ENCODE data around the gene CDC7. TPM values are rescaled to one million over a fixed set of nuclear protein-coding genes. Genes with fewer than 3 reads are reported as not detected.
"Not testable (repeated sequence)": the region's sequence is repeated elsewhere in the genome, so short reads cannot be mapped to it uniquely, and the experiment has no call there.

The CDC7 gene
- total RNA-seq, result 1 to 10 TPM; 9.1 to 9.5 TPM
- polyA plus RNA-seq, result 1 to 10 TPM; 2.9 to 3.5 (median 3.3) TPM
- 5.8 to 20.8 (median 14.7) reads per million in 6 experiments for total RNA-seq

DNA sequence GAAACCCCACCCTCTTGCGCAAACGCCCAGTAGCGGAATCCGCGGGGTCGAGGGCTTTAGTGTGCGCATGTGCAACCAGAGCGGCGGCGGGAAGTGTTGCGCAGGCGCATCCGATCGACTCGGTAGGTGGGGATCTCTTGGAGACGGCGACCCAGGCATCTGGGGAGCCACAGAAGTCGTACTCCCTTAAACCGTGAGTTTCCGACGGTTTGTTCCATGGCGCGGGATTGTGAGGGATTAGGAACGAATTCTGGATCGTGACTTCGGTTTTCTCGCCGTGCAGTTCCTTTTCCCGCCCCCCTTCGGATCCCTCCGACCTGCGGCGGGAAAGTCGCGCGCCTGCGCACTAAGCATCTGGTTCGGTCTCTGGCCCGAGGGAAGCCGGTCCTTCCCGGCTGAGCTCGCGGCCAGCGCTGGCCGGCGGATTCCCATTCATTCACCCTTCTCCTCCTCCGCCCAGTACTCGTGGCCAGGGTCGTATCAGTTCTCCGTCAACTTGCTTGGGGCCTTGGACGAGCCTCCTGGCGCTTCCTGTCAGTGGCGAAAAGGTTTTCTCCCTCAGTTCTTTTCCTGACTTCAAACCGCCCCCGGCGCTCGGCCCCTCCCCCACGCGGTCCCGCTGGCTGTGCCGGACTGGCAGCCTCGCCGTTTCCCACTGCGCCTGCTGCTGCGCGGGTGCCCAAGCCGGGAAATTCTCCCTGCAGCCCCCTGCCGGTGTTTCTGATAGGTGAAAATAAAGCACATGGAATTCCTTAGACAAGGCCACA lies at the start of gene CDC7:
Gene CDC7 (plus strand): TSS at position 96 of the 767 bp plus-strand sequence. CDS start 866 bp downstream, outside the sequence.
- Mint-ChIP-seq H3K9me3 (no peaks in the 10 kb centered on the region), H3K36me3 (no peaks in the 10 kb centered on the region), H3K4me3 (no peak within 1 kb of the TSS), H3K27ac (no peak within 1 kb of the TSS), H3K27me3 (no peaks in the 10 kb centered on the region), H3K4me1 (peaks cover 2 to 22% (median 16%) of the 10 kb centered on the region in 4 donors)
- DNase-seq (peak; percentile 67 to 91 (median 77)), ATAC-seq (peak; percentile 83 to 90)
- POLR2A ChIA-PET, result interaction anchor here (0.6 kb wide), 1 partner anchor 198 kb away, joined by 3 read pairs; no protein-coding TSS in a partner anchor

DNA sequence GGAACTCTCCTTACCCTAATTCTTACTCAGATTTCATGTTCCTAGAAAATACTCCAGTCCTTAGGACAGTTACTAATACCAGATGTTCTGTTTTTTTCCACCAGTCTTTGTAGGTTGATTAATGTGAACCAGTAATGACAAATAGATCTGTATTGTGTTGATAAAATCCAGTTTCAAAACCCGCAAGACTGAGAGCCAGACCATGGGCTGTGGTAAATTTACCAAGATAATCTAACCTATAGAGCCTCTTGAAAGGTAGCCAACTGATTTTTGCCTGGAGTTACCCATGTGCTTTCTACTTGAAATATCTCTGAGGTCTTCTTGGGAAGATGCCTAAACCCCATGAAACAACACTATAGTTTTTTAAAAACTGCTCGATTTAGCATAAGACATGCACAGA lies 46.5 kb upstream of the CDC7 start:
- H3K27me3 Mint-ChIP-seq, result peaks cover 0 to 5% (median 4%) of the 10 kb centered on the region in 5 donors
- H3K27ac Mint-ChIP-seq, result no peak overlapping the region
- no peak for ATAC-seq
- H3K9me3 Mint-ChIP-seq, result no peaks in the 10 kb centered on the region
- no peaks in the 10 kb centered on the region for H3K36me3 Mint-ChIP-seq
- POLR2A ChIA-PET, result no interaction called here
- no peak for DNase-seq
- H3K4me3 Mint-ChIP-seq, result no peak overlapping the region
- no peaks in the 10 kb centered on the region for H3K4me1 Mint-ChIP-seq

GRCh38 chr1:91455334-91455733 lies 45.3 kb upstream of the CDC7 start:
- Mint-ChIP-seq H3K9me3 (no peaks in the 10 kb centered on the region), H3K36me3 (no peaks in the 10 kb centered on the region), H3K4me1 (no peaks in the 10 kb centered on the region), H3K27me3 (peaks cover 0 to 5% (median 4%) of the 10 kb centered on the region in 5 donors), H3K4me3 (no peak overlapping the region), H3K27ac (no peak overlapping the region)
- DNase-seq (no peak), ATAC-seq (no peak)
- POLR2A ChIA-PET, result no interaction called here

DNA sequence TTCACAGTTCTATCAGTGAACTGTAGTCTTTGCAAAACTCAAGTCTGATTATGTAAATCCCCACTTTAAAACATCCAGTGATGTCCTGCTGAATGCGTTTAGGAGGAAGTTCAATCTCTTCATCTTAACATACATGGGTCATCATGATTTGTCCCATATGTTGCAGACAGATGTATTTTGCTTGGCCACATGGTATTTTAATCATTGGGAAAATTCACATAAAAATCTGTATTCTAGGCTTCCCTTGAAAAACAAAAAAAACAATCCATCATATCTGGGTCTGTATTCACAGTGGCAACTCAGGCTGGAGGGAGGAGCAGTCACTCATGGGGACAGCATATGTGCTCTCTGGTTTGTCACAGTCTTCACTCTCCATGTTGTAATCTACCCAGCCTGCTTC lies 44.8 kb upstream of the CDC7 start:
- no peak for ATAC-seq
- H3K4me3 Mint-ChIP-seq, result no peak overlapping the region
- no peak for DNase-seq
- no peaks in the 10 kb centered on the region for H3K36me3 Mint-ChIP-seq
- POLR2A ChIA-PET, result no interaction called here
- H3K9me3 Mint-ChIP-seq, result no peaks in the 10 kb centered on the region
- H3K27me3 Mint-ChIP-seq, result peaks cover 0 to 5% (median 4%) of the 10 kb centered on the region in 5 donors
- no peak overlapping the region for H3K27ac Mint-ChIP-seq
- H3K4me1 Mint-ChIP-seq, result no peaks in the 10 kb centered on the region

GRCh38 chr1:91465350-91465749 lies 35.3 kb upstream of the CDC7 start:
- POLR2A ChIA-PET, DNase-seq, H3K4me1 Mint-ChIP-seq, ATAC-seq, H3K27ac Mint-ChIP-seq, H3K27me3 Mint-ChIP-seq: not testable (repeated sequence)
- H3K36me3 Mint-ChIP-seq, result peaks cover 0 to 26% (median 17%) of the 10 kb centered on the region in 3 donors
- peak overlapping the region in 1 of 10 donors; percentile 24 for H3K4me3 Mint-ChIP-seq
- peaks cover 8 to 38% (median 28%) of the 10 kb centered on the region in 9 donors for H3K9me3 Mint-ChIP-seq

- POLR2A ChIA-PET, result no interaction called here
- no peak overlapping the region for H3K27ac Mint-ChIP-seq
- no peaks in the 10 kb centered on the region for H3K4me1 Mint-ChIP-seq
- no peak overlapping the region for H3K4me3 Mint-ChIP-seq
- H3K36me3 Mint-ChIP-seq, result no peaks in the 10 kb centered on the region
- ATAC-seq, result no peak
- H3K9me3 Mint-ChIP-seq, result no peaks in the 10 kb centered on the region
- no peak for DNase-seq
- no peaks in the 10 kb centered on the region for H3K27me3 Mint-ChIP-seq
These were observed 24.0 kb upstream of the CDC7 start for GRCh38 chr1:91476533-91477217.

DNA sequence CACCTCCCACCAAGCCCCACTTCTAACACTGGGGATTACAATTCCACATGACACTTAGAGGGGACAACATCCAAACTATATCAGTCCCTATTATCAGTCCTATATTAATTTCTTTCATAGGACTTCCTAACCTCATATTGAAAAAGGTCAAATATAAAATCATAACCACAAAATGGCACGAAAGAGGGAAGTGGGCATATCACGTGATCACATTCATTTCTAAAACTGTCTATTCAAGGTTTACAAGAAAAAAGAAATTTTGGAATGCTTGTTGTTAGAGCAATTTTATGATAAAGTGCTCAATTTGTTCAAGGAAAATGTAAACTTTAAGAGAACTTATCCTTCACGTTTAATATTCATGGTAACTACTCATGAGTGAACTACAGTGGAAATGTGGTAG lies 13.2 kb upstream of the CDC7 start:
- Mint-ChIP-seq H3K4me3 (no peak overlapping the region), H3K27me3 (peaks cover 0 to 10% (median 2%) of the 10 kb centered on the region in 5 donors), H3K9me3 (peaks cover 3 to 21% (median 11%) of the 10 kb centered on the region in 9 donors), H3K4me1 (peaks cover 4 to 9% (median 7%) of the 10 kb centered on the region in 4 donors), H3K36me3 (peaks cover 0 to 19% (median 8%) of the 10 kb centered on the region in 3 donors), H3K27ac (no peak overlapping the region)
- ATAC-seq (no peak), DNase-seq (no peak)
- POLR2A ChIA-PET, result no interaction called here

- POLR2A ChIA-PET, result no interaction called here
- peaks cover 6 to 9% (median 7%) of the 10 kb centered on the region in 4 donors for H3K4me1 Mint-ChIP-seq
- peaks cover 0 to 1% (median 0%) of the 10 kb centered on the region in 9 donors for H3K9me3 Mint-ChIP-seq
- no peak overlapping the region for H3K4me3 Mint-ChIP-seq
- DNase-seq, result no peak
- ATAC-seq, result no peak
- H3K27ac Mint-ChIP-seq, result no peak overlapping the region
- H3K27me3 Mint-ChIP-seq, result peaks cover 0 to 5% (median 0%) of the 10 kb centered on the region in 5 donors
- no peaks in the 10 kb centered on the region for H3K36me3 Mint-ChIP-seq
These were observed 10.2 kb upstream of the CDC7 start for GRCh38 chr1:91490501-91490900.

GRCh38 chr1:91498035-91498434 lies 2.6 kb upstream of the CDC7 start:
- H3K27me3 Mint-ChIP-seq, result no peaks in the 10 kb centered on the region
- H3K9me3 Mint-ChIP-seq, result no peaks in the 10 kb centered on the region
- peaks cover 2 to 18% (median 12%) of the 10 kb centered on the region in 4 donors for H3K4me1 Mint-ChIP-seq
- POLR2A ChIA-PET, result no interaction called here
- DNase-seq (no peak), ATAC-seq (no peak)
- H3K4me3 Mint-ChIP-seq, result no peak overlapping the region
- no peak overlapping the region for H3K27ac Mint-ChIP-seq
- no peaks in the 10 kb centered on the region for H3K36me3 Mint-ChIP-seq

DNA sequence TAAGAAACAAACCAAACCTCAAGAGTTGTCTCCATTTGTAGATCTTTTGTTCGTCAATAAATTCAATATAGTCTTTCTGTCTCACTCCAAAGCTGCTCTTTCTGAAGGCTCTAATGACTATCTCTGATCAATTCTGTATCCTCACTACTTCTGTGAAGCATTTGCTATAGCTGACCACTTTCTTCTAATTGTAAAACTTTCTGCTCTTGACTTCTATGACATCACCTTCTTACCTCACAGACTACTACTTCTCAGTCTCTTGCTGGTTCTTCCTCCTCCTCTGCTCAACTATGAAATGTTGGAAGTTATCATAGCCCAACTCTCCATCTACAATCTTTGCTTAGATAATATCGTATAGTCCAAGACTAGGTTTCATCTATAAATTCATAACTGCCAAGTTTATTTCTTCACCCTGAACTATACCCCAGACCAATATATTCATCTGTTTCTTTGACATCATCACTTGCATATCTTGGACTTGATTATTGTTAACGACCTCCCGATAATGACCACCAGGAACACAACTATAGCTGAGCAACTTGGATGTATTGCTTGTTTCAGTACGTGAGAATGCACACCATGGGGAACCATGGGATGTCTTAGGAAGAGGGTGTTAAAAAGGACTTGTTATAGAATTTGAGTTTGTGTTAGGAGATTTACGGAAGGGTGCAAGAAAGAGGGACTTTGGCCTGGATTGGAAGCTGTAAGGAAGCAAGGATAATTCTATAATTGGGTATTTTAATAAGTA lies 2.0 kb upstream of the CDC7 start:
- POLR2A ChIA-PET, result no interaction called here
- H3K36me3 Mint-ChIP-seq, result no peaks in the 10 kb centered on the region
- peaks cover 2 to 18% (median 12%) of the 10 kb centered on the region in 4 donors for H3K4me1 Mint-ChIP-seq
- H3K9me3 Mint-ChIP-seq, result no peaks in the 10 kb centered on the region
- H3K4me3 Mint-ChIP-seq, result no peak overlapping the region
- no peaks in the 10 kb centered on the region for H3K27me3 Mint-ChIP-seq
- H3K27ac Mint-ChIP-seq, result no peak overlapping the region
- ATAC-seq (no peak), DNase-seq (no peak)

- POLR2A ChIA-PET, result no interaction called here
- Mint-ChIP-seq H3K36me3 (no peaks in the 10 kb centered on the region), H3K9me3 (no peaks in the 10 kb centered on the region), H3K4me3 (no peak overlapping the region), H3K27me3 (no peaks in the 10 kb centered on the region), H3K4me1 (peaks cover 2 to 18% (median 12%) of the 10 kb centered on the region in 4 donors), H3K27ac (no peak overlapping the region)
- ATAC-seq (no peak), DNase-seq (no peak)
These were observed 1.3 kb upstream of the CDC7 start for GRCh38 chr1:91499346-91499745.

DNA sequence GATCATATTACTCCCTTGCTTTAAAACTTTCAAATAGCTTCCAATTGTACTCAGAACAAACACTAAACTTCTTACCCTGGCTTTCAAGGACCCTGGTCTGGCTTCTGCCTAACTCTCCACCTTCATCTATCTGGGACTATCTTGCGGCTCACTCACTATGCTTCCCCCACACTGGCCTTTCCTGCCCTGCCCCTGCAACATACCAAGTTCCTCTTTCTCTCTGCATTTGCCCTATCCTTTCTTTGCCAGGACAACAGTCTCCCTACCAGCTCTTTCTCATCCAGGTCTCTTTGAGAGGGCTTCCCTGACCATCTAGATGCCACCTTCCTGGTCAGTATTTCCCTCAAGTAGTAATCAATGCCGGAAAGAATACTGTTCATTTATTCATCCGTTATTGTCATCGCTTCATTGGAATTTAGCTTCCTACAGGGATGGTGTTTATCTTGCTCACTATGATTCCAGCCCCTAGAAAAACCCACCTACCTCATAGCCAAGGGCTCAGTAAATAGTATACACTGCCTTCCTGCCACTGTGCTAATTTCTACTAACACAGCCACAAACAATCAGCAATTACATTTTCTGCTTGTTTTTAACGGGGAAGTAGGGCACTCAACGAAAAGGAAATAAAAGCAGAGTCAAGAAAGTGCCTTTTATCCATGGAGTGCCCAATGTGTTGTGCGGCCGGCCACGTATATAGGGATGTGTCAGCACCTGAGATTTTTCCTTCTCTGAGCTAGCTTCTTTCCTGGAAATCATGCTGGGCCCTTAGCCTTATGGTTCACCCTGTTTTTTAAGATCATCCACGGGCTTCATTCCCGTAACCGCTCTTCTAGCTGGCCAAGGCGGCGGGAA lies 521 bp upstream of the CDC7 start:
- Mint-ChIP-seq H3K36me3 (no peaks in the 10 kb centered on the region), H3K27me3 (no peaks in the 10 kb centered on the region), H3K4me3 (no peak overlapping the region), H3K9me3 (no peaks in the 10 kb centered on the region), H3K4me1 (peaks cover 2 to 22% (median 16%) of the 10 kb centered on the region in 4 donors), H3K27ac (no peak overlapping the region)
- DNase-seq, result no peak
- POLR2A ChIA-PET, result interaction anchor here (0.6 kb wide), 1 partner anchor 199 kb away, joined by 3 read pairs; no protein-coding TSS in a partner anchor
- ATAC-seq, result peak; percentile 5 to 9

All from naive thymus-derived CD8-positive, alpha-beta T cell (primary cell).